Measurements from ENCODE around the gene MORN5. TPM values are rescaled to one million over a fixed set of nuclear protein-coding genes. Genes with fewer than 3 reads are reported as not detected.

MORN5 gene
- total RNA-seq, 2 donors from 2014 or later: not detected

- 84 to 85% methylated on average over 5 of the region's 5 CpGs for WGBS, 2 donors
- no peak for TF ChIP-seq POLR2A (IDR thresholded peaks at IDR 0.05)
- no peak for TF ChIP-seq CTCF (IDR thresholded peaks at IDR 0.05)
- ATAC-seq (no peak), DNase-seq (no peak)
- intact Hi-C loops (cut with DNase I): no loop called here
- Histone ChIP-seq H3K36me3 (replicated peaks in 1 of 2; ENCODE audit: insufficient read depth in 1 of 2, low read depth in 2 of 2) (peaks cover 0 to 11% of the 10 kb centered on the region in 2 donors), H3K4me3 (no peak overlapping the region), H3K27me3 (no peaks in the 10 kb centered on the region), H3K9me3 (no peaks in the 10 kb centered on the region), H3K4me1 (no peaks in the 10 kb centered on the region), H3K27ac (no peak overlapping the region)
These were observed 18.0 kb upstream of the MORN5 start for GRCh38 chr9:122141671-122142070.

DNA sequence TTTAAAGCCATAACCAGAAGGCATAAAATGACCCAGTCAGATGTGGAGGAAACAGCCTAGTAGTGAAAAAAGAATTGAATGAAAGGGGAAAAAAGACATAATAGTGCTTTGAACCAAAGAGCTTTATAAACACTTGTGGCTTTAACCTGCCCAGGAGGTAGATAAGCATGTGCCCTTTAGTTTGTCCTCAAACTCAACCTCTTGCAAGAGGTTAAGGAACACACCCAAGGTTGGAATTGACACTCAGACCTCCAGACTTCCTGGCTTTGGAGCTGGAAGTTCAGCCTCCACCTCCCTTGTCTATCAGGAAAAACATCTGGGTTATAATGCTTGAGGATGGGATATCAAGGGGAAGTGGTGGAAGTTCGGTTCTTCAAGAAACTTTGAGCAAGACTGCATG is 16.4 kb upstream of the MORN5 start:
- H3K4me3 ChIP-seq: no peak overlapping the region
- H3K27ac ChIP-seq: no peak overlapping the region
- no peak for TF ChIP-seq POLR2A (IDR thresholded peaks at IDR 0.05)
- TF ChIP-seq CTCF (IDR thresholded peaks at IDR 0.05): no peak
- no peaks in the 10 kb centered on the region for H3K9me3 ChIP-seq
- WGBS, 2 donors: 96 to 100% methylated on average over 1 of the region's 1 CpG
- no peaks in the 10 kb centered on the region for H3K4me1 ChIP-seq
- DNase-seq: no peak
- ATAC-seq: no peak
- intact Hi-C loops (cut with DNase I): no loop called here
- no peaks in the 10 kb centered on the region for H3K27me3 ChIP-seq
- H3K36me3 ChIP-seq (replicated peaks in 1 of 2; ENCODE audit: insufficient read depth in 1 of 2, low read depth in 2 of 2): peaks cover 0 to 16% of the 10 kb centered on the region in 2 donors

- H3K9me3 ChIP-seq: no peaks in the 10 kb centered on the region
- DNase-seq (no peak), ATAC-seq (no peak)
- no peak overlapping the region for H3K27ac ChIP-seq
- peaks cover 0 to 16% of the 10 kb centered on the region in 2 donors for H3K36me3 ChIP-seq (replicated peaks in 1 of 2; ENCODE audit: insufficient read depth in 1 of 2, low read depth in 2 of 2)
- TF ChIP-seq POLR2A (IDR thresholded peaks at IDR 0.05) (no peak), CTCF (IDR thresholded peaks at IDR 0.05) (no peak)
- H3K4me3 ChIP-seq: no peak overlapping the region
- intact Hi-C loops (cut with DNase I): no loop called here
- WGBS, 2 donors: 82 to 92% methylated on average over 14 of the region's 14 CpGs
- no peaks in the 10 kb centered on the region for H3K27me3 ChIP-seq
- no peaks in the 10 kb centered on the region for H3K4me1 ChIP-seq
These were observed 15.8 kb upstream of the MORN5 start for GRCh38 chr9:122143876-122144405.

GRCh38 chr9:122144836-122145591 is 14.7 kb upstream of the MORN5 start:
- intact Hi-C loops (cut with DNase I): no loop called here
- no peak for TF ChIP-seq POLR2A (IDR thresholded peaks at IDR 0.05)
- TF ChIP-seq CTCF (IDR thresholded peaks at IDR 0.05): peak in 1 of 7 experiments; percentile 10
- ATAC-seq: no peak
- no peaks in the 10 kb centered on the region for H3K9me3 ChIP-seq
- H3K4me1 ChIP-seq: no peaks in the 10 kb centered on the region
- no peaks in the 10 kb centered on the region for H3K27me3 ChIP-seq
- DNase-seq: no peak
- 58 to 78% methylated on average over 3 of the region's 3 CpGs for WGBS, 2 donors
- no peak overlapping the region for H3K27ac ChIP-seq
- no peak overlapping the region for H3K4me3 ChIP-seq
- peaks cover 0 to 16% of the 10 kb centered on the region in 2 donors for H3K36me3 ChIP-seq (replicated peaks in 1 of 2; ENCODE audit: insufficient read depth in 1 of 2, low read depth in 2 of 2)

- DNase-seq (no peak), ATAC-seq (no peak)
- no peak for TF ChIP-seq CTCF (IDR thresholded peaks at IDR 0.05)
- TF ChIP-seq POLR2A (IDR thresholded peaks at IDR 0.05): no peak
- no peaks in the 10 kb centered on the region for H3K9me3 ChIP-seq
- H3K4me3 ChIP-seq: no peak overlapping the region
- H3K27me3 ChIP-seq: no peaks in the 10 kb centered on the region
- 90 to 100% methylated on average over 2 of the region's 2 CpGs for WGBS, 2 donors
- intact Hi-C loops (cut with DNase I): no loop called here
- H3K36me3 ChIP-seq (replicated peaks in 1 of 2; ENCODE audit: insufficient read depth in 1 of 2, low read depth in 2 of 2): peaks cover 0 to 16% of the 10 kb centered on the region in 2 donors
- H3K27ac ChIP-seq: no peak overlapping the region
- no peaks in the 10 kb centered on the region for H3K4me1 ChIP-seq
These were observed 14.2 kb upstream of the MORN5 start for GRCh38 chr9:122145592-122145863.

All from body of pancreas (tissue), 4 donors.